ENCODE results near the gene AK5.
"Not testable (repeated sequence)": the region's sequence is repeated elsewhere in the genome, so short reads cannot be mapped to it uniquely, and the experiment has no call there.

AK5 gene

GRCh38 chr1:77506771-77507170 lies 225.0 kb downstream of the AK5 start:
- no peak for DNase-seq (ENCODE audit: low read depth)

- DNase-seq (ENCODE audit: low read depth): no peak
Measured at GRCh38 chr1:77509051-77509492, 227.3 kb downstream of the AK5 start.

- no peak for DNase-seq (ENCODE audit: low read depth)
Measured at GRCh38 chr1:77509898-77510297, 228.1 kb downstream of the AK5 start.

DNA sequence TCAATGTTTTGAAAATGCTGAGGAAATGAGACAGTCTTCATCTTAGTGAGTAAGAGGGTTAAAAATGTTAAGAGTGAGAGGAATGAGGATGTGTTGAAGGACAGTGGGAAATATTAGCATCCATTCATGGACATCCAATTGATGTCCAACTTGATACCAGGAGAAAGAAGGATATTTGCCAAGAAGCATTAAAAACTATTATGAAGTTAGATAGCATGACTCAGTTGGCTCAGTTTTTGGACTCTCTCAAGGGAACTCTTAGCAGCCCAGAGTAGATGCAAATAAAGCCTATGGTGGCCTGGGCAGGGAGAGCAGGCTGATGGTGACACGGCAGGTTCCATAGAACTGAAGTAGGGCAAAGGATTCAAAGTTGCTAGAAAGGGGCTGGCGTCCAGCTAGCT lies 229.6 kb downstream of the AK5 start:
- no peak for DNase-seq (ENCODE audit: low read depth)

DNA sequence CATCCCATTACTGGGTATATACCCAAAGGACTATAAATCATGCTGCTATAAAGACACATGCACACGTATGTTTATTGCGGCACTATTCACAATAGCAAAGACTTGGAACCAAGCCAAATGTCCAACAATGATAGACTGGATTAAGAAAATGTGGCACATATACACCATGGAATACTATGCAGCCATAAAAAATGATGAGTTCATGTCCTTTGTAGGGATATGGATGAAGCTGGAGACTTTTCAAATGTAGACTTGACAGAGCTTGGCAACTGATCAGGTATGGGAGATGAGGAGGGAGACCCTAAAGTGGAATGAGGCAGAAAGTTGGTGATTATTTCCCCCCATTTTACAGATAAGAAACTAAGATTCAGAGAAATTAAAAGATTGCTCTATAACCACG lies 230.8 kb downstream of the AK5 start:
- not testable (repeated sequence) for DNase-seq (ENCODE audit: low read depth)

GRCh38 chr1:77513839-77514763 lies 232.3 kb downstream of the AK5 start:
- DNase-seq (ENCODE audit: low read depth): no peak

DNA sequence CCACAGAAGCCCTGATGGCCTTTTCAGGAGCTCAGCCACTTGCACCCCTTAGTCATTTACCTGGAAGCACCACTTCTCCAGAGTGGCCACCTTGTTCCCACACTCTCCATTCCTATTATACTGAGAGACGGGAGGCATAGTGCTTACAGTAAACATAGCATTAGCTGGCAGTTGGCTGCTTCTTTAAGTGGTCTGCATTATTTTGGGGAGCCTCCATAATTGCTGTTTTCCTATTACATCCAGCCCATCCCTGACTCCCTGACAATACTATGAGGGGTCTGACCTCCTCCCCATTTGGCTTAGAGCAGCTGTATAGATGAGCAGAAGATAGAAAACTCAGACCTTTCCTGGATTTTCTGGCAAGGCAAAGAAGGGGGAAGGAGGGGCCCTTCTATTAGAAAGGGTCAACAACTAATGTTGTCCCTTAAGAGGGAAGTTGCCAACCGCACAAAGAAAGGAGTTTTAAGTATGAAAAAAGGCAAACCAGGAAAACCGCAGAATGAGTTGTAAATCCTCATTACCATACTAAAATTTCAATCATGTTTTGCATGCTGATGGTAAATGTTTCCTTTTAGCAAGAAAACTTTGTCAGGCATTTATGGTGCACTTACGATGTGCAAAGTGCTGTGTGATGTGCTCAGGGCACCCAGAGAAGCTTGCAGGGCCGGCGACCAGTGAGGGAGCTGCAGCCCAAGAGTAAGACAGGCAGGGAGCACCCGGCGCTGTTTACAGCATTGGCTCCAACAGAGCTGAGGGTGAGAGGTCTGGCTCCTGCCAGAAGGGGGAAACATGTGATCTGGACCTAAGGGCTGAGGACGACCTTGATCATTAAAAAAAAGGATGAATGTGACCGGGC lies 233.3 kb downstream of the AK5 start:
- no peak for DNase-seq (ENCODE audit: low read depth)

DNA sequence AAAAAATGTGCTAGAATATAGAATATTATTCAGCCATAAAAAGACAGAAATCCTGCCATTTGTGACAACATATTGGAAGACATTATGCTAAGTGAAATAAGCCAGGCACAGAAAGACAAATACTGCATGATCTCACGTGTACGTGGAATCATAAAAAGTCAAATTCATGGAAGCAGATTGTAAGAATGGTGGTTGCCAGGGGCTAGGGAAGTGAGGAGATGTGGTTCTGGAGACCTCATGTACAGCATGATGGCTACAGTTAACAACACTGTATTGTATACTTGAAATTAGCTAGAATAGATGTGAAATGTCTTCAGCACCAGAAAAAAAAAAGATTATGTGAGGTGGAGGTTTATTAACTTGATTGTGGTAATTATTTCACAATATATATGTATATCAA lies 234.3 kb downstream of the AK5 start:
- DNase-seq (ENCODE audit: low read depth): no peak

DNA sequence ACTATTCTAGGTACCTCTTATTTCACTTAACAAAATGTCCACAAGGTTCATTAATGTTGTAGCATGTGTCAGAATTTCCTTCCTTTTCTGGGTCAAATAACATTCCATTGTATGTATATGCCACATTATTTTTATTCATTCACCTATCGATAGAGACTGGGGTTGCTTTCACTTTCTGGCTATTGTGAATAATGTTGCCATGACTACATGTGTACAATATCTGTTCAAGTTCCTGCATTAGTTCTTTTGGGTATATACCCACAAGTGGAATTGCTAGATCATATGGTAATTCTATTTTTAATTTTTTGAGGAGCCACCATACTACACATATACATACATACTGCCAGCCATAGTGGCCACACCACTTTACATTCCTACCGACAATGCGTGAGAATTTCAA lies 242.2 kb downstream of the AK5 start:
- no peak for DNase-seq (ENCODE audit: low read depth)

- DNase-seq (ENCODE audit: low read depth): not testable (repeated sequence)
Measured at GRCh38 chr1:77531149-77531548, 249.3 kb downstream of the AK5 start.

DNA sequence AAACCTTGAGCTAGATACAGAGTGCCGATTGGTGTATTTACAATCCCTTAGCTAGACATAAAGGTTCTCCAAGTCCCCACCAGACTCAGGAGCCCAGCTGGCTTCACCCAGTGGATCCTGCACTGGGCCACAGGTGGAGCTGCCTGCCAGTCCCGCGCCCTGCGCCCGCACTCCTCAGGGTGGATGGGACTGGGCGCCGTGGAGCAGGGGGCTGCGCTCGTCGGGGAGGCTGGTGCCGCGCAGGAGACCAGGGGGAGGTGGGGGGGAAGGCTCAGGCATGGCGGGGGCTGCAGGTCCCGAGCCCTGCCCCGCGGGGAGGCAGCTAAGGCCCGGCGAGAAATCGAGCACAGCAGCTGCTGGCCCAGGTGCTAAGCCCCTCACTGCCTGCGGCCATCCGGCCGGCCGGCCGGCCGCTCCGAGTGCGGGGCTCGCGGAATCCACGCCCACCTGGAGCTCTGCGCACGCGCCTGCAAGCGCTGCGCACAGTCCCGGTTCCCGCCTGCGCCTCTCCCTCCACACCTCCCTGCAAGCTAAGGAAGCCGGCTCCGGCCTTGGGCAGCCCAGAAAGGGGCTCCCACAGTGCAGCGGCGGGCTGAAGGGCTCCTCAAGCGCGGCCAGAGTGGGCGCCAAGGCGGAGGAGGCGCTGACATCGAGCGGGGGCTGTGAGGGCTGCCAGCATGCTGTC lies 249.9 kb downstream of the AK5 start:
- not testable (repeated sequence) for DNase-seq (ENCODE audit: low read depth)

- no peak for DNase-seq (ENCODE audit: low read depth)
Measured at GRCh38 chr1:77532641-77533040, 250.8 kb downstream of the AK5 start.

GRCh38 chr1:77533660-77534305 lies 252.0 kb downstream of the AK5 start:
- peak; percentile 30 for DNase-seq (ENCODE audit: low read depth)

- no peak for DNase-seq (ENCODE audit: low read depth)
Measured at GRCh38 chr1:77534456-77534855, 252.6 kb downstream of the AK5 start.

DNA sequence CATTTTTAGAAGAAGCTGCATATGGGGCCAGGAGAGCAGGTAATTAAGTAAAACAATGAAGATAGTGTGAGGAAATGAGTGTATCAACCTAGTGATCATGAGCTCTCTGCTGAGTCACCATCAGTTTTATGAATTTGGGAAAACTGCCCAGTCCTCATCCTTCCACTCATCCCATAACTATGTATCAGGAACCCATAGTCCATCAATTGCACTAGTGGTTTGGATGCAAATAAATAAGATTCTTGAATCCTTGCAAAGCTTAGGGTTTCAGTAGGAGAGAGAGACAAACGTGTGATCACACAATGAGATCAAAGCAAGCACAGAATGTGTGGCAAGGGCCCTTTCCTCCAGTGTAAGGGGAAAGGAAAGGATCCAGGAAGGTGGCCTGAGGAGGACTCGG lies 255.0 kb downstream of the AK5 start:
- DNase-seq (ENCODE audit: low read depth): no peak

- no peak for DNase-seq (ENCODE audit: low read depth)
Measured at GRCh38 chr1:77538956-77539518, 257.2 kb downstream of the AK5 start.

GRCh38 chr1:77539519-77540142 lies 257.8 kb downstream of the AK5 start:
- no peak for DNase-seq (ENCODE audit: low read depth)

DNA sequence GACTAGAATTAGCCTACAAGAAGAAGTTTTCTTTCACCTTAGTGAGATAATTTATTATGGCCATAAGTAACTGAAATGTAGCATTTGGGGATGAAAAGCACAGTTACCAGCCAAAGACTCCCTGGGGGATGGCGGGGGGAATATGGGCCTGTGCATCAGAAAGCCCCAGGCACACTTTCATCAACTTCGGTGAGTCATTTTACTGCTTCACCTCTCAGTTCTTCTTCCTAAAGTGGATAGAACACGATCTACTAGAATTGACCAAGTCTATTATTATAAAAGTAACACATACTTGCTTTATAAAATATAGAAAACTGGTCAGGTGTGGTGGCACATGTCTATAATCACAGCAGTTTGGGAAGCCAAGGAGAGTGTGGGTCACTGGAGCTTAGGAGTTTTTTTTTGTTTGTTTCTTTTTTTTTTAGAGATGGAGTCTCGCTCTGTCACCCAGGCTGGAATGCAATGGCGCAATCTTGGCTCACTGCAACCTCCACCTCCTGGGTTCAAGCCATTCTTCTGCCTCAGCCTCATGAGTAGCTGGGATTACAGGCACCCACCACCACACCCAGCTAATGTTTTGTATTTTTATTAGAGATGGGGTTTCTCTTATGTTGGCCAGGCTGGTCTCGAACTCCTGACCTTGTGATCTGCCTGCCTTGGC lies 258.8 kb downstream of the AK5 start:
- no peak for DNase-seq (ENCODE audit: low read depth)

DNA sequence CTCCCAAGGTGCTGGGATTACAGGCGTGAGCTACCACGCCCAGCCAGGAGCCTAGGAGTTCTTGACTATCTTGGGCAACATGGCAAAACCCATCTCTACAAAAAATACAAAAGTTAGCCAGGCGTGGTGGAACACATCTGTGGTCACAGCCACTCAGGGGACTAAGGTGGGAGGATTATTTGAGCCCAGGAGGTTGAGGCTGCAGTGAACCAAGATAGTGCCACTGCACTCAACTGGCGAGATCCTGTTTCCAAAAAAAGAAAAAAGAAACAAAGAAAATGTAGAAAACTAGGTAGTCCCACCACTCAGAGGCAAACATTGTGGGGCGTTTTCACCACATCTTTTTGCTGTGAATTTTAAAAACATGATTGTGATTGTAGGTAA lies 259.3 kb downstream of the AK5 start:
- DNase-seq (ENCODE audit: low read depth): no peak

GRCh38 chr1:77542813-77543420 lies 261.1 kb downstream of the AK5 start:
- no peak for DNase-seq (ENCODE audit: low read depth)

Measured in activated gamma-delta T cell treated with anti-CD3 and anti-CD28 coated beads, Interleukin-2, amount 50 U/mL, for 16 hours (primary cell).